OCI-LY1 (cell line): ENCODE data around the gene BTNL3.
"Not testable (repeated sequence)": the region's sequence is repeated elsewhere in the genome, so short reads cannot be mapped to it uniquely, and the experiment has no call there.

Experiments used
- H2AFZ ChIP-seq: fragments of 200-600 bp; sonication (generic), shearing (Covaris generic); 2 replicates; pipeline ENCODE4 v1.6.0; 2014; ENCODE audit warnings: antibody characterized with exemption, mild to moderate bottlenecking, low read length
- H3F3A ChIP-seq: fragments of 200-600 bp; sonication (generic), shearing (Covaris generic); 2 replicates; pipeline ENCODE4 v1.6.0; 2014; ENCODE audit warnings: mild to moderate bottlenecking, antibody characterized with exemption, low read length, moderate library complexity; ENCODE audit not compliant: insufficient read depth
- H3K27ac ChIP-seq: fragments of 200-600 bp; sonication (generic); 2 replicates; pipeline ENCODE4 v1.5.1; 2014; ENCODE audit warnings: low read length, mixed run types, mild to moderate bottlenecking, low read depth; ENCODE audit not compliant: poor library complexity, severe bottlenecking
- H3K27me3 ChIP-seq: fragments of 200-600 bp; sonication (generic); 2 replicates; pipeline ENCODE4 v1.6.0; 2014; ENCODE audit warnings: antibody characterized with exemption, mild to moderate bottlenecking, low read length, moderate library complexity; ENCODE audit not compliant: insufficient read depth
- H3K36me3 ChIP-seq: fragments of 200-600 bp; sonication (generic); 2 replicates; pipeline ENCODE4 v1.6.1; 2014; ENCODE audit warnings: mild to moderate bottlenecking, antibody characterized with exemption, low read length, moderate library complexity, mixed read lengths; ENCODE audit not compliant: insufficient read depth
- H3K4me1 ChIP-seq: fragments of 200-600 bp; sonication (generic); 2 replicates; pipeline ENCODE4 v1.5.1; 2014; ENCODE audit warnings: mild to moderate bottlenecking, low read length, moderate library complexity; ENCODE audit not compliant: insufficient read depth, severe bottlenecking
- H3K4me2 ChIP-seq: fragments of 200-600 bp; sonication (generic), shearing (Covaris generic); 2 replicates; pipeline ENCODE4 v1.6.1; 2014; ENCODE audit warnings: low read length
- H3K4me3 ChIP-seq: fragments of 200-600 bp; sonication (generic); 2 replicates; pipeline ENCODE4 v1.5.1; 2014; ENCODE audit warnings: low read length, low read depth, mild to moderate bottlenecking, mixed read lengths; ENCODE audit not compliant: poor library complexity, severe bottlenecking
- H3K79me2 ChIP-seq: fragments of 200-600 bp; shearing (Covaris generic); 2 replicates; pipeline ENCODE4 v1.6.1; 2016; ENCODE audit warnings: mixed run types, low read length, mixed read lengths; ENCODE audit not compliant: insufficient read depth
- H3K9ac ChIP-seq: fragments of 200-600 bp; sonication (generic), shearing (Covaris generic); 2 replicates; pipeline ENCODE4 v1.6.1; 2014; ENCODE audit warnings: mild to moderate bottlenecking, low read length, mixed read lengths
- H3K9me2 ChIP-seq: fragments of 200-600 bp; sonication (generic), shearing (Covaris generic); 2 replicates; pipeline ENCODE4 v1.6.1; 2014; ENCODE audit warnings: low read depth, mild to moderate bottlenecking, low read length, mixed read lengths
- H3K9me3 ChIP-seq: fragments of 200-600 bp; shearing (Covaris generic); 2 replicates; pipeline ENCODE4 v1.6.1; 2014; ENCODE audit warnings: low read length, mixed read lengths
- H4K20me1 ChIP-seq: fragments of 200-600 bp; sonication (generic), shearing (Covaris generic); 2 replicates; pipeline ENCODE4 v1.6.0; 2016; ENCODE audit warnings: mild to moderate bottlenecking, low read length; ENCODE audit not compliant: insufficient read depth
- EZH2 ChIP-seq: fragments of 200-600 bp; sonication (generic), shearing (Covaris generic); IDR thresholded peaks from 2 replicates; pipeline ENCODE4 v1.8.0; 2017; ENCODE audit warnings: borderline replicate concordance, mixed run types, mild to moderate bottlenecking, antibody characterized with exemption, low read length, moderate library complexity, mixed read lengths
- TF ChIP-seq, protein P1 (sequence below): fragments of 200-600 bp; sonication (generic), shearing (Covaris generic); IDR thresholded peaks from 2 replicates; pipeline ENCODE4 v1.5.1; 2017; ENCODE audit warnings: mild to moderate bottlenecking, antibody characterized with exemption, low read length, moderate library complexity, mixed read lengths

Gene BTNL3

DNA sequence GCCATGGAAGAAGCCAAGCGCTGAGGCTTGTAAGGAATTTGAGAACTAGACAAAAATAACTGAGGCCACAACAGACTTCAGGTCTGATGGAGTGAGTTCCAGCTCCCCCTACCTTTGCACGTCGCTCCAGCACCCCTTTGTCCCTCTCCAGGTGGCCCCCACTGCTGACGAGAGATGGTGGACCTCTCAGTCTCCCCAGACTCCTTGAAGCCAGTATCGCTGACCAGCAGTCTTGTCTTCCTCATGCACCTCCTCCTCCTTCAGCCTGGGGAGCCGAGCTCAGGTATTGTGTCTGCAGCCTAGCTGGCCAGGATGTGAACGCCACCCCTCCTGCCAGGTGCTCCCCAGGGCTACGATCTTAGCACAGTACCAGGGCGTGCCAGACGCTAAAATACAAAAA lies 56.7 kb downstream of the BTNL3 start:
- TF ChIP-seq EZH2, result no peak
- TF ChIP-seq, protein P1, sequence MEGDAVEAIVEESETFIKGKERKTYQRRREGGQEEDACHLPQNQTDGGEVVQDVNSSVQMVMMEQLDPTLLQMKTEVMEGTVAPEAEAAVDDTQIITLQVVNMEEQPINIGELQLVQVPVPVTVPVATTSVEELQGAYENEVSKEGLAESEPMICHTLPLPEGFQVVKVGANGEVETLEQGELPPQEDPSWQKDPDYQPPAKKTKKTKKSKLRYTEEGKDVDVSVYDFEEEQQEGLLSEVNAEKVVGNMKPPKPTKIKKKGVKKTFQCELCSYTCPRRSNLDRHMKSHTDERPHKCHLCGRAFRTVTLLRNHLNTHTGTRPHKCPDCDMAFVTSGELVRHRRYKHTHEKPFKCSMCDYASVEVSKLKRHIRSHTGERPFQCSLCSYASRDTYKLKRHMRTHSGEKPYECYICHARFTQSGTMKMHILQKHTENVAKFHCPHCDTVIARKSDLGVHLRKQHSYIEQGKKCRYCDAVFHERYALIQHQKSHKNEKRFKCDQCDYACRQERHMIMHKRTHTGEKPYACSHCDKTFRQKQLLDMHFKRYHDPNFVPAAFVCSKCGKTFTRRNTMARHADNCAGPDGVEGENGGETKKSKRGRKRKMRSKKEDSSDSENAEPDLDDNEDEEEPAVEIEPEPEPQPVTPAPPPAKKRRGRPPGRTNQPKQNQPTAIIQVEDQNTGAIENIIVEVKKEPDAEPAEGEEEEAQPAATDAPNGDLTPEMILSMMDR, result no peak
- Histone ChIP-seq H4K20me1 (no peaks in the 10 kb centered on the region), H3K36me3 (no peaks in the 10 kb centered on the region), H3K79me2 (no peaks in the 10 kb centered on the region), H3K9ac (peak overlapping the region; percentile 34; the same call in 1 of the 2 replicates), H3K9me3 (no peaks in the 10 kb centered on the region), H3F3A (no peaks in the 10 kb centered on the region), H2AFZ (no peak overlapping the region), H3K27me3 (no peaks in the 10 kb centered on the region), H3K4me2 (peak overlapping the region; percentile 55; the same call in 1 of the 2 replicates), H3K4me3 (peak overlapping the region; percentile 37), H3K4me1 (peaks cover 65% of the 10 kb centered on the region), H3K9me2 (no peaks in the 10 kb centered on the region), H3K27ac (peak overlapping the region; percentile 75)

DNA sequence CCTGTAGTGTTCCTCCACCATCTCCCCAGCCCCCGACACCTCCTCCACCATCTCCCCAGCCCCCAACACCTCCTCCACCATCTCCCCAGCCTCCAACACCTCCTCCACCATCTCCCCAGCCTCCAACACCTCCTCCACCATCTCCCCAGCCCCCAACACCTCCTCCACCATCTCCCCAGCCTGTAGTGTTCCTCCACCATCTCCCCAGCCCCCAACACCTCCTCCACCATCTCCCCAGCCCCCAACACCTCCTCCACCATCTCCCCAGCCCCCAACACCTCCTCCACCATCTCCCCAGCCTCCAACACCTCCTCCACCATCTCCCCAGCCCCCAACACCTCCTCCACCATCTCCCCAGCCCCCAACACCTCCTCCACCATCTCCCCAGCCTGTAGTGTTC lies 57.2 kb downstream of the BTNL3 start:
- H3K4me1 ChIP-seq, result peaks cover 71% of the 10 kb centered on the region
- H3K9ac ChIP-seq, H3K9me2 ChIP-seq, H3F3A ChIP-seq, H4K20me1 ChIP-seq, H3K36me3 ChIP-seq, H3K9me3 ChIP-seq, H3K27me3 ChIP-seq, H2AFZ ChIP-seq, H3K79me2 ChIP-seq: not testable (repeated sequence)
- peak overlapping the region; percentile 75 for H3K27ac ChIP-seq
- peak overlapping the region; percentile 55; the same call in 1 of the 2 replicates for H3K4me2 ChIP-seq
- H3K4me3 ChIP-seq, result peak overlapping the region; percentile 38

DNA sequence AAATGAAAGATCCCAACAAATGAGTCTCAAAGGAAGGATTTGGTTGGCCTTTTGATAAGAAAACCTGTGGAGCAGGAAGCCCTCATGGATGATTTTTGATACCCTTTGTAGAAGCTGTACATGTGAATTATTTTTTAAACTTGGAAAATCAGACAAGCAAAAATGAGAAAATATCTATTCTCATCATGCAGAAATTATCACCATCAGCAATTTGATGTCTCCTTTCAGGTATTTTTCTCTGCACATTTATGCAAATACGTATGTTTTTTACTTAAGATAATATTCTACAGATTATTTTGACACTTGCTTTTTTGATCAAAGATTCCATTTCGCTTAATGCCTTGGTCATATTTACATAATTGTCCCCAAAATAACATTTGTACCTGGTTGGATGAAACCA lies 58.6 kb downstream of the BTNL3 start:
- peak overlapping the region; percentile 45 for H3K4me2 ChIP-seq
- no peak overlapping the region for H2AFZ ChIP-seq
- peaks cover 85% of the 10 kb centered on the region for H3K4me1 ChIP-seq
- H4K20me1 ChIP-seq, result no peaks in the 10 kb centered on the region
- H3K9me3 ChIP-seq, result no peaks in the 10 kb centered on the region
- H3K9ac ChIP-seq, result peak overlapping the region; percentile 45; the same call in 1 of the 2 replicates
- H3K9me2 ChIP-seq, result no peaks in the 10 kb centered on the region
- peak overlapping the region; percentile 75 for H3K27ac ChIP-seq
- no peaks in the 10 kb centered on the region for H3K79me2 ChIP-seq
- H3K36me3 ChIP-seq, result no peaks in the 10 kb centered on the region
- no peaks in the 10 kb centered on the region for H3F3A ChIP-seq
- TF ChIP-seq, protein P1, result no peak
- TF ChIP-seq EZH2, result no peak
- H3K4me3 ChIP-seq, result peak overlapping the region; percentile 38
- no peaks in the 10 kb centered on the region for H3K27me3 ChIP-seq

DNA sequence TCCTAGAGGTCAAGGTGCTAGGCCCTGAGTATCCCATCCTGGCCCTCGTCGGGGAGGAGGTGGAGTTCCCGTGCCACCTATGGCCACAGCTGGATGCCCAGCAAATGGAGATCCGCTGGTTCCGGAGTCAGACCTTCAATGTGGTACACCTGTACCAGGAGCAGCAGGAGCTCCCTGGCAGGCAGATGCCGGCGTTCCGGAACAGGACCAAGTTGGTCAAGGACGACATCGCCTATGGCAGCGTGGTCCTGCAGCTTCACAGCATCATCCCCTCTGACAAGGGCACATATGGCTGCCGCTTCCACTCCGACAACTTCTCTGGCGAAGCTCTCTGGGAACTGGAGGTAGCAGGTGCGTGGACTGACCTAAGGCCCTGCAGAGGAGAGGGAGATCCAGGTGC lies 59.3 kb downstream of the BTNL3 start:
- no peaks in the 10 kb centered on the region for H3K27me3 ChIP-seq
- H3K4me1 ChIP-seq, result peaks cover 88% of the 10 kb centered on the region
- peak overlapping the region; percentile 45; the same call in 1 of the 2 replicates for H3K9ac ChIP-seq
- H3K79me2 ChIP-seq, result no peaks in the 10 kb centered on the region
- H3F3A ChIP-seq, result no peaks in the 10 kb centered on the region
- no peak for TF ChIP-seq EZH2
- TF ChIP-seq, protein P1, result no peak
- H3K4me2 ChIP-seq, result peak overlapping the region; percentile 45
- H2AFZ ChIP-seq, result no peak overlapping the region
- no peaks in the 10 kb centered on the region for H3K36me3 ChIP-seq
- H3K27ac ChIP-seq, result peak overlapping the region; percentile 75
- H3K9me2 ChIP-seq, result no peaks in the 10 kb centered on the region
- H4K20me1 ChIP-seq, result no peaks in the 10 kb centered on the region
- H3K9me3 ChIP-seq, result no peaks in the 10 kb centered on the region
- H3K4me3 ChIP-seq, result peak overlapping the region; percentile 38
